Measurements from ENCODE around the gene HEYL. TPM values are rescaled to one million over a fixed set of nuclear protein-coding genes. Genes with fewer than 3 reads are reported as not detected.
A peak's percentile ranks its signal among the peaks of the same experiment; 100 is the strongest.

The HEYL gene
- total RNA-seq, 2 donors from 2014 or later, result 2.6 to 51.9 TPM

DNA sequence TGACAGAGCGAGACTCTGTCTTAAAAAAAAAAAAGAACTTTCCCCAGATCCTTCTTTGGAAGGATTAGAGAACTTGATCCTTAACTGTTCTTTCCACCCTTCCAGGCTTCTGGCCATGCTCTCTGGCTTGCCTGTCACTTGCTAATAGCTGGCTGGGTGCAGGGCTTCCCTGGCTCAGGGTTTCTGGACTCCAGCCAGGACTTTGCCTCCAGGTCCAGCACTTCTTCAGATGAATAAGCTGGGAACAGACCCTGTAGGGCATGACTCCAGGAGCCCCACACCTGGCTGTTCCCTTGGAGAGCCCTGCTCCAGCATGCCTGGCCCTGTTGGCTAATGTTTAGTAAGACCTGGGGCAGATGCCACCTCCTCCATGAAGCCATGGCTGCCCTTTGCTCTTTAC is 35.8 kb upstream of the HEYL start:
- Histone ChIP-seq H3K27ac (no peak overlapping the region), H3K36me3 (no peaks in the 10 kb centered on the region), H3K4me3 (no peak overlapping the region), H3K4me1 (replicated peaks) (peaks cover 4% of the 10 kb centered on the region), H3K27me3 (replicated peaks; ENCODE audit: insufficient read depth) (no peaks in the 10 kb centered on the region), H3K9me3 (no peaks in the 10 kb centered on the region)
- WGBS, result 67% methylated on average over 1 of the region's 1 CpG
- intact Hi-C loops (cut with DNase I), result no loop called here
- TF ChIP-seq, protein P1, sequence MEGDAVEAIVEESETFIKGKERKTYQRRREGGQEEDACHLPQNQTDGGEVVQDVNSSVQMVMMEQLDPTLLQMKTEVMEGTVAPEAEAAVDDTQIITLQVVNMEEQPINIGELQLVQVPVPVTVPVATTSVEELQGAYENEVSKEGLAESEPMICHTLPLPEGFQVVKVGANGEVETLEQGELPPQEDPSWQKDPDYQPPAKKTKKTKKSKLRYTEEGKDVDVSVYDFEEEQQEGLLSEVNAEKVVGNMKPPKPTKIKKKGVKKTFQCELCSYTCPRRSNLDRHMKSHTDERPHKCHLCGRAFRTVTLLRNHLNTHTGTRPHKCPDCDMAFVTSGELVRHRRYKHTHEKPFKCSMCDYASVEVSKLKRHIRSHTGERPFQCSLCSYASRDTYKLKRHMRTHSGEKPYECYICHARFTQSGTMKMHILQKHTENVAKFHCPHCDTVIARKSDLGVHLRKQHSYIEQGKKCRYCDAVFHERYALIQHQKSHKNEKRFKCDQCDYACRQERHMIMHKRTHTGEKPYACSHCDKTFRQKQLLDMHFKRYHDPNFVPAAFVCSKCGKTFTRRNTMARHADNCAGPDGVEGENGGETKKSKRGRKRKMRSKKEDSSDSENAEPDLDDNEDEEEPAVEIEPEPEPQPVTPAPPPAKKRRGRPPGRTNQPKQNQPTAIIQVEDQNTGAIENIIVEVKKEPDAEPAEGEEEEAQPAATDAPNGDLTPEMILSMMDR (IDR thresholded peaks at IDR 0.05), result no peak
- no peak for DNase-seq (ENCODE audit: low spot score)

DNA sequence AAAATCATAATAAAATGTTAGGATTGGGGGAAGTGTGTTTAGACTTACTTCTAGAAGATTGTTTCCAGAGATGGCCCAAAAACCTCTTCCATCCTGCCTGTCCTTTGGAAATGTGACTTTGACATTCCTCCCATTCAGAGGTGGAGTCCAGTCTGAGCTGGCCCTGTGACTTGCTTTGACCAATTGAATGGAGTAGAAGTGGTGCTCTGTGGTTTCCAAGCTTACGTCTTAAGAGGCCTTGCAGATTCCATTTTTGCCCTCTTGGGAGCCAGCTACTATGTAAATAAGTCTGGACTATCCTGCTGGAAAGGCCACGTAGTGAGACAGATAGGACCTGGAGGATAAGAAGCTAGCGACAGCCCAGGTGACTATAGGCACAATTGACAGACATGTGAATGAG is 33.8 kb upstream of the HEYL start:
- H3K4me1 ChIP-seq (replicated peaks), result peaks cover 4% of the 10 kb centered on the region
- WGBS, result 92% methylated on average over 3 of the region's 3 CpGs
- H3K36me3 ChIP-seq, result no peaks in the 10 kb centered on the region
- no peaks in the 10 kb centered on the region for H3K9me3 ChIP-seq
- DNase-seq (ENCODE audit: low spot score), result no peak
- no peak overlapping the region for H3K4me3 ChIP-seq
- H3K27ac ChIP-seq, result no peak overlapping the region
- TF ChIP-seq, protein P1 (IDR thresholded peaks at IDR 0.05), result no peak
- TF ChIP-seq POLR2AphosphoS5 (IDR thresholded peaks at IDR 0.05) (no peak), POLR2A (IDR thresholded peaks at IDR 0.05) (no peak)
- intact Hi-C loops (cut with DNase I), result no loop called here
- no peaks in the 10 kb centered on the region for H3K27me3 ChIP-seq (replicated peaks; ENCODE audit: insufficient read depth)

DNA sequence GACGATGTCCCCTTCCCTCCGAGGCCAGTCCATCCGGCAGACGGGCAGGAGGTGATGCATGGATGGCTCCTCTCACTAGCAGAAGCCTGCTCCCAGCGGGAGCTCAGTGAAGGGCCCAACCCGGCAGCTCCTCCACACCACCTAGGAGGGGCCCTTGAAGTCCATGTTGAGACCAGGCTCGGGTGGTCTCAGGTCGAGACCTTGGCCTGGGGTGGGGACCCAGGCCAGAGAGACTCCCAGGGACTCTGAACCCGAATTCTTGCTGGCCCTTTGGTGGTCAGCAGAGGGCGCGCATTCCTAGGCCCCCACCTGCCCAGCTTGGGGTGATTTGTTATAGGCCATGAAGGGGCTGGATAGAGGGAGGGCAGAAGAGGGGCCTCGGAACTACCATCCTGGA is 33.1 kb upstream of the HEYL start:
- 29% methylated on average over 12 of the region's 12 CpGs for WGBS
- no peak for DNase-seq (ENCODE audit: low spot score)
- H3K36me3 ChIP-seq, result no peaks in the 10 kb centered on the region
- H3K4me1 ChIP-seq (replicated peaks), result peaks cover 4% of the 10 kb centered on the region
- no peaks in the 10 kb centered on the region for H3K9me3 ChIP-seq
- TF ChIP-seq POLR2AphosphoS5 (IDR thresholded peaks at IDR 0.05) (no peak), POLR2A (IDR thresholded peaks at IDR 0.05) (no peak)
- TF ChIP-seq, protein P1 (IDR thresholded peaks at IDR 0.05), result no peak
- no peaks in the 10 kb centered on the region for H3K27me3 ChIP-seq (replicated peaks; ENCODE audit: insufficient read depth)
- no peak overlapping the region for H3K27ac ChIP-seq
- intact Hi-C loops (cut with DNase I), result no loop called here
- peak overlapping the region in 1 of 2 donors; percentile 39 for H3K4me3 ChIP-seq

DNA sequence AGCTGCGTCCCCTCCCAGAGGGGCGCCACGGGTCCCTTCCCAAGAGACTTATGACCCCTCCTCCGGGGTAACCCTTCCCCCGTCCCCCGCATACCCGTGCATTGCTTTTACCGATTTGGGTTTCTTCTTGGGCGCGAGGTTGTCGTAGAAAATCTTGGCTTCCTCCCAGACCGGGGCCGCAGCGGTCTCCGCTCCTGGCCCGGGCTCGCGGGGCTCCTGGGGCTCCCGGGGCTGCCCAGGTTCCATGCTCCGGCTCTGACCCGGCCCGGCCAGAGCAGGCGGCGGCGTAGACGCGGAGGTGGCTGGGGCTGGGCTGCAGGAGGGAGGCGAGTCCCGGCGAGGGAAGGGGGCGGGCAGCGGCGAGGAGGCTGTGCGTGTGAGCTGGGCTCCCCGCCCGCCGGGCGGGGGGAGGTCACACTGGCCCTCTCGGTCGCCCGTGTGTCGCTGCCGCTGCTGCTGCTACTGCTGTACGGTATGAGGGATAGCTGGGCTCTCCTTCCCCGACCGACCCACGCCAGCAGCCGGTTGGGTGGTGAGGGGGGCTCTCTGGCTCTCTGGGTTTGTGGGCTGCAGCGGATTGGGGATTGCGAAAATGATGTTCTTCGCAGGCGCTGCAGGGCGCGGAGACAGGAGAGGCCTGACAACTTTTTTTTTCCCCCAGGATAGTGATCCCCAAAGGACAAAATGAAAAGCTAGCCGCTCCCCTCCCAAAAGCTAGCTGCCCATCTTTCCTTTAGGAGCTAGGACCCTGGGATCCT is 32.5 kb upstream of the HEYL start, which contains the start of gene NT5C1A:
NT5C1A (minus strand) TSS at position 315 of the 758 bp plus-strand sequence; CDS start at position 246, 69 bp downstream.
- Histone ChIP-seq H3K36me3 (no peaks in the 10 kb centered on the region), H3K4me1 (replicated peaks) (peaks cover 4% of the 10 kb centered on the region), H3K4me3 (peak within 1 kb of the TSS; percentile 30 to 39), H3K9me3 (no peaks in the 10 kb centered on the region), H3K27ac (no peak within 1 kb of the TSS), H3K27me3 (replicated peaks; ENCODE audit: insufficient read depth) (no peaks in the 10 kb centered on the region)
- no peak for DNase-seq (ENCODE audit: low spot score)
- TF ChIP-seq, protein P1 (IDR thresholded peaks at IDR 0.05), result no peak
- TF ChIP-seq POLR2AphosphoS5 (IDR thresholded peaks at IDR 0.05) (no peak), POLR2A (IDR thresholded peaks at IDR 0.05) (no peak)
- WGBS, result 3% methylated on average over 55 of the region's 55 CpGs
- intact Hi-C loops (cut with DNase I), result no loop called here

DNA sequence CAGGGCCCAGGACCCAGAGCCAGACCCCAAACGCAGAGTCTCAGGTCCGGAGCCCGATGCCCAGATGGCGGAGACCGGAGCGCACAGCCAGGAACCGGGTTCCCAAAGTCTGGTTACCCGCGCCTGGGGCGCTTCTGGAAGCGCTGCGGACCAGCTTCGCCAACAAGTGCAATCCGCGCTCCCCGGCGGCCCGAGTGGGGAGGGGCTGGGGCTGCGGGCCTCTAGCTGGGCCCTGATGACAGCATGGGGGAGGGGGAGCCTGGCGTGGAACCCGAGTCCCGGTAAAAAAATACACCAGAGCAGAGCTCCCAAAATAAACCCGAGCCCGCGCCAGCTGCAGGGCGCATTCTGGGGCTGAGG is 32.0 kb upstream of the HEYL start:
- Histone ChIP-seq H3K9me3 (no peaks in the 10 kb centered on the region), H3K27me3 (replicated peaks; ENCODE audit: insufficient read depth) (no peaks in the 10 kb centered on the region), H3K36me3 (no peaks in the 10 kb centered on the region), H3K27ac (no peak overlapping the region), H3K4me3 (peak overlapping the region; percentile 30 to 39), H3K4me1 (replicated peaks) (peaks cover 4% of the 10 kb centered on the region)
- DNase-seq (ENCODE audit: low spot score), result no peak
- intact Hi-C loops (cut with DNase I), result no loop called here
- TF ChIP-seq POLR2AphosphoS5 (IDR thresholded peaks at IDR 0.05), result no peak
- TF ChIP-seq, protein P1 (IDR thresholded peaks at IDR 0.05), result no peak
- no peak for TF ChIP-seq POLR2A (IDR thresholded peaks at IDR 0.05)
- WGBS, result 1% methylated on average over 25 of the region's 26 CpGs
